ENCODE results near the gene BRME1.
A peak's percentile ranks its signal among the peaks of the same experiment; 100 is the strongest.
"Not testable (repeated sequence)": the region's sequence is repeated elsewhere in the genome, so short reads cannot be mapped to it uniquely, and the experiment has no call there.

BRME1 gene

DNA sequence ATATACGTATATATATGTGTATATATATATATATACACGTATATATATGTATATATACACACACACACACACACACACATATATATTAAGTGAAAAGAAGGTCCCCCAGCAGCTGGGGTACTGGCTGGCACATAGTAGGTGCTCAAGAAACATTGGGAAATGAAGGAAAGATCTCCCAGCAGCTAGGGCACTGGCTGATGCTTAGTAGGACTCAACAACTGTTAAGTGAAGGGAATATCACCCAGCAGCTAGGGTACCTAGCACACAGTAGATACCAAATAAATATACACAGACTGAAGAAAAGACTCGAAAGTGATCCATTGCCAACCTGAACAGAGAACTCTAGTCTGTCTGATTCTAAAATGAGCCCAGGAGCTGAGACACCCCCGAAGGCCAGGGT, 20.1 kb upstream of the BRME1 start:
- no peak for DNase-seq

DNA sequence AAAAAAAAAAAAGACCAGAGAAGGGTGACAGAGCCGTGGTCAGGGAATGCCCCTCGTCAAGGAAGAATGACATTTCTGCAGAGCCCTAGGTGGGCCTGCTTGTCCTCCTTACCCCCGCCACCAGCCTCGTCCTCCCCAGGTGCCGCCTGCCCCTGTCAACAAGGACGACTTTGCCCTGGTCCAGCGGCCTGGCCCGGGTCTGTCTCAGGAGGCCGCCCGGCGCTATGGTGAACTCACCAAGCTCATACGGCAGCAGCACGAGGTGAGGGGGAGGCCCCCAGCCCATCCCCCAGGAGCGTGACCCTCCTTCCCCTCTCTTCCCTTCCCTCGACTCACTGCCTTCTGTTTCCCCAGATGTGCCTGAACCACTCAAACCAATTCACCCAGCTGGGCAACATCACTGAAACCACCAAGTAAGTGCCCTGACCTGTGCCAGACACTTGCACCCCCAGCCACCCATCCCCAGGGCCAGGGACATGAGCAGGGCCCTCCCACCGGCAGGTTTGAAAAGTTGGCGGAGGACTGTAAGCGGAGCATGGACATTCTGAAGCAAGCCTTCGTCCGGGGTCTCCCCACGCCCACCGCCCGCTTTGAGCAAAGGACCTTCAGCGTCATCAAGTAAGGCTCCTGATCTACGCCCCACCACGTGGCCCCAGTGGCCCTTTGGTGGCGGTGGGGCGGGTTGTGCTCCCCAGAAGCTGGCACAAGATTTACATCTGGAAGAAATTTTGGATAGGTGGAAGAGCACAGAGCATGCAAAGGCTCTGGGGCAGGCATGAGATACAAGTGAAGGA, 17.5 kb upstream of the BRME1 start:
- DNase-seq, result no peak

DNA sequence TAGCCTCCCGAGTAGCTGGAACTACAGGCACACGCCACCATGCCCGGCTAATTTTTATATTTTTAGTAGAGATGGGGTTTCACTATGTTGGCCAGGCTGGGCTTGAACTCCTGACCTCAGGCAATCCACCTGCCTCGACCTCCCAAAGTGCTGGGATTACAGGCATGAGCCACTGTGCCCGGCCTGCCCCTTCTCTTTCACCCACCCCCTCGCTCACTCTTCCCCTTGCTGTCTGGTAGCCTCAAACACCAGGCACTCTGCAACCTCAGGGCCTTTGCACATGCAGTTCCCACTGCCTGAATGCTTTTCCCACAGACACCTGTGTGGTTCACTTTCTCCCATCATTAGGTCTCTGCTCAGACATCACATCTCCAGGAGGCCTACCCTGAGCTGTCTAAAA, 16.2 kb upstream of the BRME1 start:
- DNase-seq, result not testable (repeated sequence)

- DNase-seq, result peak; percentile 42
These were observed 15.2 kb upstream of the BRME1 start for GRCh38 chr19:13920940-13921747.

- DNase-seq, result no peak
These were observed 14.6 kb upstream of the BRME1 start for GRCh38 chr19:13920524-13920923.

GRCh38 chr19:13918726-13919411, 13.0 kb upstream of the BRME1 start:
- no peak for DNase-seq

DNA sequence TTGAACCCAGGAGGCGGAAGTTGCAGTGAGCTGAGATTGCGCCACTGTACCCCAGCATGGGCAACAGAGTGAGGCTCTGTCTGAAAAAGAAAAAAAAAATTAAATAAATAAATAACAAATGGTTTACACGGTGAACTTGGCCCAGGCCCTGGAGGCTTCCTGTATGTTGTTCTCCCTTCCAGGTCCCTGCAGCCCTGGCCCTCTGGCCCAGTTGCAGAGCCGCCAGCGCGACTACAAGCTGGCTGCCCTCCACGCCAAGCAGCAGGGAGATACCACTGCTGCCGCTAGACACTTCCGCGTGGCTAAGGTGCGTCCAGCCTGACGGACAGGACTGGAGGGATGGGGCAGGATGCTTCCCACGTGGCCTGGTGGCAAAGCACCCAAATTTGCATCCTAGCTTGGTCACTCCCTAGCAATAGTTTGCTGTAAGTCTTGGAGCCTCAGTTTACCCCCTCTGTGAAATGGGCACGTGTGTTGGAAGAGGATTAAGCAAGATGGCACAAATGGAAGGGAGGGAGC, 12.0 kb upstream of the BRME1 start:
- no peak for DNase-seq

- DNase-seq, result no peak
These were observed 8.9 kb upstream of the BRME1 start for GRCh38 chr19:13914777-13915176.

- no peak for DNase-seq
These were observed 7.4 kb upstream of the BRME1 start for GRCh38 chr19:13913352-13913751.

GRCh38 chr19:13909430-13909829, 3.5 kb upstream of the BRME1 start:
- no peak for DNase-seq

GRCh38 chr19:13908674-13909073, 2.8 kb upstream of the BRME1 start:
- no peak for DNase-seq

- DNase-seq, result no peak
These were observed 993 bp upstream of the BRME1 start for GRCh38 chr19:13906910-13907309.

DNA sequence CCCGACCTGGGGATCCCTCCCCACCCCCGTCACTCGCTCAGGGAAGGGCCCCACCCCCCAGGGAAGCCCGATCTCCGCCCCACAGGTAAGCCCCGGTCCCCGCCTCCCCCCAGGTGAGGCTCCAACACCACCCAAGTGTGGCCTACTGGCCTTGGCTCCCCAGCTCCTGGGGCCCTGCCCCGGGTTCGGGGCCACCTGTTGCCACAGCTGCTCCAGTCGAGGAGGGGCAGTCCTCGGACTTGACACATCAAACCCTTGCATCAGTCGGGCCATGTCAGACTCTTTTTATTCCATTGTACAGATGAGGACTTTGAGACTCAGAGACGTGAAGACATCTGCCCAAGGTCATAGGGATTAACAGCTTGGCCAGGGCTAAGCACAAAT, 596 bp upstream of the BRME1 start:
- no peak for DNase-seq

DNA sequence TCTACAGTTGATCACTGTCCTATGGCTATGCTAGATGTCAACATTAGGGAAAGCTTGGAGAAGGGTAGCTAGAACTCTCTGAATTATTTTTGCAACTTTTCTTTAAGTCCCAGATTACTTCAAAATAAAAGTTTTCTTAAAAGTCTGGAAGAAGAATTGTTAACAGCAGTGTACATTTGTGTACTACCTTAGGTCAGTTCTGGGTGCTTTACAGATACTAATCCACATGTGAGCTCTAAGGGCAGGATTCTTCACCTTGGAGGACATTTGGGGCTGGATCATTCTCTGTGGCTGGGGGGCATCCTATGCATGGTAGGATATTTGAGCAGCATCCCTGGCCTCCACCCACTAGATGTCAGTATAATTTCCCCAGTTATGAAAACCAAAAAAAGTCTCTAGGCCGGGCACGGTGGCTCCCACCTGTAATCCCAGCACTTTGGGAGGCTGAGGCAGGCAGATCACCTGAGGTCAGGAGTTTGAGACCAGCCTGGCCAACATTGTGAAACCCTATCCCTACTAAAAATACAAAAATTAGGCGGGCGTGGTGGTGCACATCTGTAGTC, 2.8 kb downstream of the BRME1 start:
- DNase-seq, result no peak

GRCh38 chr19:13899912-13900584, 5.9 kb downstream of the BRME1 start:
- DNase-seq, result no peak

DNA sequence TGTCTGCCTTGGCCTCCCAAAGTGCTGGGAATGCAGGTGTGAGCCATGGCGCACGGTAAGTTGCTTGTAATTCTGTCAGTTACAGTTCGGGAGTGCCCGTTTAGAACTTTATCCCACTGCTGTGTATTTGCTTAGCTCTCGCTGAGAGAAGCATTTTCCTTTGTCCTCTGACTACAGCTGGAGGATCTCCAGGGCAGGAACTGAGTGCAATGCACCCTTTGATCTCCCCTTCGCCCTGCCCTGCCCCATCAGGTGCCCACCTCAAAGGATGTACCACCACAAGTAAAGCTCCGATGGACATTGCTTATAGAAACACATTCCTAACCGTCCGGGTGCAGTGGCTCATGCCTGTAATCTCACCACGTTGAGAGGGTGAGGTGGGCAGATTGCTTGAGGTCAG, 6.5 kb downstream of the BRME1 start:
- no peak for DNase-seq

DNA sequence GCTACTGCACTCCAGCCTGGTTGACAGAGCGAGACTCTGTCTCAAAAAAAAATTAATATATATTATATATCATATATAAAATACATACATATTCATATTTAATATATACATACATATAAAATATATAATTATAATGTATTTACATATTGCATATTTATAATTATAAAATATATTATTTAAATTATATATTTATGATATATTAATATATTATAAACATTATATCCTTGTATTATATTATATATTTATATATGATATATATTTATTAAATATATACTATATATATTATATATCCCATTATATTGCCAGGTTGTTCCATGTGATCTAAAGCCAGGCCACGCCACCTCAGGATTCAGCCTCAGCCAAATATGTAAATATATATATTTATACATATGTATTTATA, 9.7 kb downstream of the BRME1 start:
- no peak for DNase-seq

GRCh38 chr19:13894552-13894951, 11.4 kb downstream of the BRME1 start:
- DNase-seq, result no peak

GRCh38 chr19:13892870-13893269, 13.0 kb downstream of the BRME1 start:
- no peak for DNase-seq

GRCh38 chr19:13890136-13890535, 15.8 kb downstream of the BRME1 start:
- no peak for DNase-seq

GRCh38 chr19:13888281-13888680, 17.6 kb downstream of the BRME1 start:
- no peak for DNase-seq

- no peak for DNase-seq
These were observed 18.4 kb downstream of the BRME1 start for GRCh38 chr19:13887517-13887916.

GRCh38 chr19:13887018-13887436, 18.9 kb downstream of the BRME1 start:
- no peak for DNase-seq

Measured in NCI-H1694 (cell line).